PFSK-1 (cell line): ENCODE data around the gene SMAD4.

Experiments used
- FOXP2 ChIP-seq: optimal IDR thresholded peaks from 2 replicates; pipeline ENCODE3; 2011; ENCODE audit warnings: borderline replicate concordance, control low read depth, inconsistent platforms; ENCODE audit not compliant: insufficient read depth; ENCODE audit errors: extremely low read length, extremely low read depth
- SIN3A ChIP-seq: IDR thresholded peaks from 2 replicates; pipeline ENCODE4 v1.6.1; 2012; ENCODE audit warnings: mild to moderate bottlenecking, low read length, moderate library complexity, borderline replicate concordance; ENCODE audit not compliant: insufficient read depth
- TAF1 ChIP-seq: IDR thresholded peaks from 2 replicates; pipeline ENCODE4 v1.6.1; 2012; ENCODE audit warnings: low read length, control low read depth, borderline replicate concordance; ENCODE audit not compliant: insufficient read depth

DNA sequence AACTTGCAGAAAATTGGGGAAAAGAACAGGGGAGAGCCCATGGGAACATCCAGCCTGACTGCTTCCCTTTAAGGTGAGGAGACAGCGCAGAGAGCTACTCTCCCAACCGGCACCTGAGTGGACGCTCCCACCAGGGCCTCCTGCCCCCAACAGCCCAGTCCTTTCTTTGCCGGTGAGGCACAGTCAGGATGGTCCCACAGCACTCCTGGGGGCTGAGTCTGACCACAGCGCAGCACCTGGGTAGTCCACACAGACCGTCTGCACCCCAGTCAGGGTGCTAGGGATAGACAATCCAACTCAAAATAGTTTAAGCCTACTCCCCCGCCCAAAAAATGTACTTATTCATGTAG is 93.0 kb downstream of the SMAD4 start:
- TF ChIP-seq TAF1 (no peak), FOXP2 (no peak), SIN3A (no peak)
